ENCODE results near the gene SLC35E2B.

SLC35E2B gene

GRCh38 chr1:1623631-1624442, 68.8 kb downstream of the SLC35E2B start:
- no peak for DNase-seq (ENCODE audit: low spot score)

GRCh38 chr1:1623181-1623630, 69.4 kb downstream of the SLC35E2B start:
- no peak for DNase-seq (ENCODE audit: low spot score)

GRCh38 chr1:1622788-1623094, 69.9 kb downstream of the SLC35E2B start:
- DNase-seq (ENCODE audit: low spot score): no peak

- DNase-seq (ENCODE audit: low spot score): no peak
Measured at GRCh38 chr1:1622010-1622787, 70.4 kb downstream of the SLC35E2B start.

- DNase-seq (ENCODE audit: low spot score): no peak
Measured at GRCh38 chr1:1621173-1622009, 71.2 kb downstream of the SLC35E2B start.

GRCh38 chr1:1620433-1621139, 72.0 kb downstream of the SLC35E2B start:
- no peak for DNase-seq (ENCODE audit: low spot score)

- DNase-seq (ENCODE audit: low spot score): no peak
Measured at GRCh38 chr1:1619917-1620361, 72.7 kb downstream of the SLC35E2B start.

- DNase-seq (ENCODE audit: low spot score): no peak
Measured at GRCh38 chr1:1618396-1619068, 74.1 kb downstream of the SLC35E2B start.

- DNase-seq (ENCODE audit: low spot score): no peak
Measured at GRCh38 chr1:1617925-1618324, 74.7 kb downstream of the SLC35E2B start.

- DNase-seq (ENCODE audit: low spot score): no peak
Measured at GRCh38 chr1:1617516-1617915, 75.1 kb downstream of the SLC35E2B start.

- no peak for DNase-seq (ENCODE audit: low spot score)
Measured at GRCh38 chr1:1616838-1617237, 75.8 kb downstream of the SLC35E2B start.

GRCh38 chr1:1616045-1616790, 76.4 kb downstream of the SLC35E2B start:
- DNase-seq (ENCODE audit: low spot score): peak; percentile 78

- DNase-seq (ENCODE audit: low spot score): peak; percentile 100
Measured at GRCh38 chr1:1615256-1616044, 77.1 kb downstream of the SLC35E2B start, which contains the start of gene MIB2. Gene MIB2 (plus strand): TSS chr1:1615500. CDS start chr1:1623453, 7,953 bp downstream.

GRCh38 chr1:1614954-1615255, 77.7 kb downstream of the SLC35E2B start:
- DNase-seq (ENCODE audit: low spot score): no peak

- DNase-seq (ENCODE audit: low spot score): no peak
Measured at GRCh38 chr1:1614204-1614953, 78.2 kb downstream of the SLC35E2B start.

- no peak for DNase-seq (ENCODE audit: low spot score)
Measured at GRCh38 chr1:1613509-1614082, 79.0 kb downstream of the SLC35E2B start.

GRCh38 chr1:1612104-1612400, 80.5 kb downstream of the SLC35E2B start:
- no peak for DNase-seq (ENCODE audit: low spot score)

GRCh38 chr1:1610796-1611195, 81.8 kb downstream of the SLC35E2B start:
- DNase-seq (ENCODE audit: low spot score): no peak

All from hepatic stellate cell (primary cell).